SW 1271 (cell line): ENCODE results near the gene HIVEP1.

Experiments used
- DNase-seq, 2 experiments: peaks; one replicate each; lab custom pipeline; 2025; lab: John Stamatoyannopoulos, UW

HIVEP1 gene

GRCh38 chr6:12012038-12012557, at the start of gene HIVEP1:
Gene HIVEP1 (plus strand): TSS chr6:12012312. CDS start chr6:12015629, 3,317 bp downstream.
- DNase-seq, result no peak

- no peak for DNase-seq
Observed at GRCh38 chr6:11963756-11964500, 48.2 kb upstream of the HIVEP1 start.

- DNase-seq, result no peak
Observed at GRCh38 chr6:11964729-11965335, 47.3 kb upstream of the HIVEP1 start.

- no peak for DNase-seq
Observed at GRCh38 chr6:11965499-11965898, 46.6 kb upstream of the HIVEP1 start.

- DNase-seq, result no peak
Observed at GRCh38 chr6:11968241-11968806, 43.8 kb upstream of the HIVEP1 start.

GRCh38 chr6:11969092-11969491, 43.0 kb upstream of the HIVEP1 start:
- no peak for DNase-seq

- no peak for DNase-seq
Observed at GRCh38 chr6:11970114-11970513, 42.0 kb upstream of the HIVEP1 start.

- DNase-seq, result no peak
Observed at GRCh38 chr6:11971154-11971553, 41.0 kb upstream of the HIVEP1 start.

- no peak for DNase-seq
Observed at GRCh38 chr6:11972270-11972669, 39.8 kb upstream of the HIVEP1 start.

- no peak for DNase-seq
Observed at GRCh38 chr6:11972806-11973205, 39.3 kb upstream of the HIVEP1 start.

GRCh38 chr6:11973238-11973637, 38.9 kb upstream of the HIVEP1 start:
- DNase-seq, result no peak

GRCh38 chr6:11974089-11974488, 38.0 kb upstream of the HIVEP1 start:
- DNase-seq, result no peak

GRCh38 chr6:11975353-11975977, 36.6 kb upstream of the HIVEP1 start:
- no peak for DNase-seq

- no peak for DNase-seq
Observed at GRCh38 chr6:11976489-11976888, 35.6 kb upstream of the HIVEP1 start.

- DNase-seq, result no peak
Observed at GRCh38 chr6:11977193-11977592, 34.9 kb upstream of the HIVEP1 start.

GRCh38 chr6:11977738-11978137, 34.4 kb upstream of the HIVEP1 start:
- no peak for DNase-seq

- DNase-seq, result no peak
Observed at GRCh38 chr6:11978169-11978987, 33.7 kb upstream of the HIVEP1 start.

- DNase-seq, result no peak
Observed at GRCh38 chr6:11979866-11980265, 32.2 kb upstream of the HIVEP1 start.

- DNase-seq, result no peak
Observed at GRCh38 chr6:11983306-11983705, 28.8 kb upstream of the HIVEP1 start.

- no peak for DNase-seq
Observed at GRCh38 chr6:11987386-11987785, 24.7 kb upstream of the HIVEP1 start.

GRCh38 chr6:11989386-11989785, 22.7 kb upstream of the HIVEP1 start:
- no peak for DNase-seq

GRCh38 chr6:11992086-11992485, 20.0 kb upstream of the HIVEP1 start:
- no peak for DNase-seq
